GM19452 (cell line): ENCODE data around the gene UBE2I.

ENCODE experiments used
- ATAC-seq: cut with Tn5 transposase; IDR thresholded peaks from one replicate; pipeline ENCODE4 v1.9.1; 2021; ENCODE audit not compliant: unreplicated experiment

Gene UBE2I

GRCh38 chr16:1355591-1355990 lies 46.2 kb downstream of the UBE2I start:
- ATAC-seq, result no peak

GRCh38 chr16:1356061-1356900 lies 46.8 kb downstream of the UBE2I start:
- ATAC-seq, result no peak

DNA sequence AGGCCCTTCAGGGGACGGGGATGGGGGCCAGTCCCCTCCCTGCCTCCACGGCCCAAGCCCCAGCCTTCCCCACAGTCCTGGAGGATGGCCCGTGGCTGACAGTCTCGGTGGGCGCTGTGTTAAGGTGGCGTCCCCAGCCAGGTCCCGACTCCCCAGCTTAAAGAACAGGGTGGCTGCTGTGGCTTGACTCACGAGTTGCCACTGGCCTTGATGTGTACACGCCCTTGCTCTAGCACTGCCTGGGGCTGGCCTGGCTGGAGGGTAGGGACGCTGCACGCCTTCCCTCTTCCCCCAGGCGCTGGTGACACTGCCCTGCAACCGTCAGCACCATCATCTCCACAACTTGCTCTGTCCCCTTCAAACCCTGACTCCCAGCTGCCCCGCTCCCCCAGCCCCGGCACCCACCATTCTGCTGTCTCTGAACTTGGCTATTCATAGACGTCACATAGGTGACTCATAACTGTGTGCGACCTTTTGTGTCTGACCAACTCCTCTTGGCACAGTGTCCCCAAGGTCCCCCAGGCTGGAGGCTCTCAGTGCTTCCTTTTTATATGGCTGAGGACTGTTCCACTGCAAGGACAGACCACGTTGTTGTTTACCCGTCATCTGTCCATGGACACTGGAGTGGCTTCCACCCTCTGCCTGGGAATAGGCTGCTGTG lies 48.6 kb downstream of the UBE2I start:
- no peak for ATAC-seq

GRCh38 chr16:1361685-1362360 lies 52.4 kb downstream of the UBE2I start:
- ATAC-seq, result no peak

DNA sequence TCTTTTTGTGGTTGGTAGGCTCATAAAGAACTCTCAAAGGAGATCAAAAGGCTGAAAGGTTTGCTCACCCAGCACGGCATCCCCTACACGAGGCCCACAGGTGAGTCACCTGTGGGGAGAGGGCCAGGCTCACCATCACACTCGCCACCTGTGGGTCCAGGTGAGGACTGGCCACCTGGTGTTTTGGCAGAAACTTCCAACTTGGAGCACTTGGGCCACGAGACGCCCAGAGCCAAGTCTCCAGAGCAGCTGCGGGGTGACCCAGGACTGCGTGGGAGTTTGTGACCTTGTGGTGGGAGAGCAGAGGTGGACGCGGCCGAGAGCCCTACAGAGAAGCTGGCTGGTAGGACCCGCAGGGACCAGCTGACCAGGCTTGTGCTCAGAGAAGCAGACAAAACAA lies 53.4 kb downstream of the UBE2I start:
- ATAC-seq, result no peak

GRCh38 chr16:1363501-1364041 lies 54.1 kb downstream of the UBE2I start:
- ATAC-seq, result no peak

DNA sequence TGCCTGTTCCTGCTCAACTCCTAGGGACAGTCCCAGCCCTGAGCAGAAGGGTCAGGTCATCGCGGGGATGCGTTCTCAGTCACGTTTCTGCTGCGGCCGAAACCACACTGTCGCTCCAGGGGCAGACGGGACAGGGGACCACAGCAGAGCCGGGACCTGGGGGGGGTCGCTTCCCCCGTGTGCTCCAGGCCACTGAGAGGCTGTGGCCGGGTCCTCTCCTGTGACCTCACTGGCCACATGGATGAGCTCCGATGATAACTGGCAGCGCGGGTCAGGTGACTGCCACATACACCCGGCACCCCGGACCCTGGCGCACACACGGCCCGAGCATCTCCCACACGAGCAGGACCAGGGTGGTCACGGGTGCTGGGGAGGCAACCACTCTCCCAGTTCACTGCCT lies 55.1 kb downstream of the UBE2I start:
- no peak for ATAC-seq

DNA sequence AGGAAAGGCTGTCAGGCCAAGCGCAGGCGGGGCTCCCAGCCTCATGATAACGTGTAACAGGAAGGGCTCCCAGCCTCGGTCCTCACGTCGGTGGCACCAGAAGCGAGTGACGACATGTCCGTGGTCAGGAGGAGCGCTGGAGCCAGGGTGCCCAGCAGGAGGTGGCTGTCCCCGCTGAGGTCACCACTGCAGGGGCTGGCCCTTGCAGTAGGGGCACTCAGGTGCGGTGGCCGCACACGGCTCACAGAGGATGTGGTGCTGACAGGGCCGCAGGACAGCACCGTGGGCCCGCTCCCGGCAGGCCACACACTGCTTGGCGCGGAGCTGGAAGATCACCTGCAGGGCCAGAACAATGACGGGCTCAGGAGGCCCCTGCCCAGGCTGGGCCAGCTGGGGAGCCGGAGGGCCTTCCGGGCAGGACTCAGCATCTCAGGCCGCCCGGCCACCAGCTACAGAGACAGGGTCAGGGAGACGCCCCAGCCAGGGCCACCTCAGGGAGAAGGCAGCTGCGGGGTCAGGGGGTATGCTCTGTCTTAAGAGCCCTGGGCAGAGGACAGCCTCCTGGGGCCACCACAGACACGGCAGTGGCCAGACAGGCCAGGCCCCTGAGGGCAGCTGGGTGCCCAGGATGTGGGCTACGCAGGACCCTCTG lies 56.8 kb downstream of the UBE2I start:
- no peak for ATAC-seq

GRCh38 chr16:1366712-1367299 lies 57.4 kb downstream of the UBE2I start:
- ATAC-seq, result no peak

GRCh38 chr16:1367486-1368174 lies 58.2 kb downstream of the UBE2I start:
- no peak for ATAC-seq

DNA sequence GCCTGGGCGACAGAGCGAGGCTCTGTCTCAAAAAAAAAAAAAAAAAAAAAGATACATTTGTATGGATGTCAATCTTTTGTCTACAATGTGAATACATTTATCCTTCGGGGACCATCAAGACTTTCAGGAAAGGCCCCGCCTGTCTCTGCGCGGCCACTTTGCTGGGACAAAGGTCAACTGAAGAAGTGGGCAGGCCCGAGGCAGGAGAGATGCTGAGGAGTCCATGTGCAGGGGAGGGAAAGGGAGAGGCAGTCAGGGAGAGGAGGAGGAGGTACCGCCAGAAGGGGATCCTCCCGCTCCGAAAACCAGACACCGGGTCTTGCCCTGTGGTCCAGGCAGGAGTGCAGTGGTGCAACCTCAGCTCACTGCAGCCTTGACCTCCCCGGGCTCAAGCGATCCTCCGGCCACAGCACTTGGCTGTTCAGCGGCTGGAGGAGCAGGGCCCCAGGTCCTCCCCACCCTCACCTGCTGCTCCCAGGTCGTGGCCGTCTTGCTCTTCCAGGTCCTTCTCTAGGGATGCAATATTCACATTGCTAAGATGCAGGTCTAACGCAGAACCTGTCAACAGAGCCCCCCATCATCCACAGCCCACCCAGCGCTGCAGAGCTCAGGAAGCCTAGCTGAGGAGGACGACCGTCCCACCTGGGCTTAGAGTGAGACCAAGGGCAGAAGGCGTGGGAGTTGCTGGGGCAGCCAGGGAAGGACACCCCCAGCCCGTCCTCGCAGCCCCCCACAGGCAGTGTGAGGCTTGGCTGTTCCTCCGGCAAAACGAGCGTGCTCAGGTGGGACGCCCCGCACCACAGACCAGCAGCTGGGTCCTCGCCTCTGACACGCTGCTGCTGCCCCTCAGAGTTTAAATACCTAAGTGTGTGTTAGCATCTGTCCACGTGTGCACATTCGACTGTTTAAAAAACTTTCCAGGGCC lies 61.9 kb downstream of the UBE2I start:
- no peak for ATAC-seq

GRCh38 chr16:1372292-1372950 lies 63.0 kb downstream of the UBE2I start:
- ATAC-seq, result no peak

DNA sequence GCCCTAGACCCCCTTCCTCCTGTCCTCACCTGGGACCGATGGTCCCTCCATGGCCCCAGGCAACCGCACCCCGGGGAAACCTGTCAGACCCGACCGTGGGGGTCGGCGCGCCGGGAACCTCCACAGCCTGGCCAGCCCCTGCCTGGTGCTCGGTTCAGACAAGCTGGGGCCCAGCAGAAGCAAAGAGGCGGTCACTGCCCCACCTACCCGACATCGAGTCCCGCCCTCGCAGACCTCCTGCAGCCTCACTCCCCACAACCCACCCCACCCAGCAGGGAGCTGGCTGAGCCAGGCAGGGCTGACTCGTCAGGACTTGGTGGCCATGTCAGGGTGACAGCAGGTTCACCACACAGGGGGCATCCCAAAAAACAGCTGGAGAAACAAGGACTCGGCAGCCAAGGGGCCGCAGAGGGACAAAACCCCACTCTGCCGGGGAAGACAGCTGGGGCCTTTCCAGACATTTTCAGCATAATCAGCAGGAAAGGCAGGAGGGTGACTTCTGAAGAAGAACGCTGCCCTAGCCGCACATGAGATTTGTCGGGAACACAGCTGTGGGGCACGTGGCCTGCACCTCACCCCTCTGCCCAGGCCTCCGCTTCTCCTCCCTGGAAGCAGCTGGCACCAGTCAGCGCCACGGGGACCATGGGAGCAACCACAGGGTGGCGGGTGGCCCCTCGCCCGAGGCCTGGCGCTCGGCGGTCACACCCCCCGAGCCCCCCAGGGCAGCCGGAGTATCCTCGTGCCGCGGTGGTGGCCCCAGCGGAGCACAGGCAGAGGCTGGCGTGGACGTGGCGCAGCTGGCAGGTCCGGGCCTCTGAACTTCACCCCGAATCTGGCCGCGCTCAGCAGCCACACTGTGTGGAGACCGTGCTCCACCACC lies 65.2 kb downstream of the UBE2I start:
- no peak for ATAC-seq

DNA sequence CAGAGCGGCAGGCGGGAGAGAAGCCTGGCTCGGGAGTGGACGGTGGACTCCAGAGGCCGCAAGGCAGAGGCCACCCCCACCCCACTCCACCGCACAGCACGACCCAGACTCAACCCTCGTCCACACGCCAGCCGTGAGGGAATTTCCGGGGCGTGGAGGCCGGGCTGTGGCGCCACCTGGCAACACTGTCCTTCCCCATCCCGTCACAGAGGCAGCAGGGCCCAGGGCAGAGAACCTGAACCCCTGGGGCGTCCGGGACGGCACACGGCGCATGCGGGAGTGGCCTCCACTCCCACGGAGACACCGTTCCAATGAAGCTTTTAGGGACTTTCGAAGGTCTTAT lies 65.8 kb downstream of the UBE2I start:
- ATAC-seq, result no peak

DNA sequence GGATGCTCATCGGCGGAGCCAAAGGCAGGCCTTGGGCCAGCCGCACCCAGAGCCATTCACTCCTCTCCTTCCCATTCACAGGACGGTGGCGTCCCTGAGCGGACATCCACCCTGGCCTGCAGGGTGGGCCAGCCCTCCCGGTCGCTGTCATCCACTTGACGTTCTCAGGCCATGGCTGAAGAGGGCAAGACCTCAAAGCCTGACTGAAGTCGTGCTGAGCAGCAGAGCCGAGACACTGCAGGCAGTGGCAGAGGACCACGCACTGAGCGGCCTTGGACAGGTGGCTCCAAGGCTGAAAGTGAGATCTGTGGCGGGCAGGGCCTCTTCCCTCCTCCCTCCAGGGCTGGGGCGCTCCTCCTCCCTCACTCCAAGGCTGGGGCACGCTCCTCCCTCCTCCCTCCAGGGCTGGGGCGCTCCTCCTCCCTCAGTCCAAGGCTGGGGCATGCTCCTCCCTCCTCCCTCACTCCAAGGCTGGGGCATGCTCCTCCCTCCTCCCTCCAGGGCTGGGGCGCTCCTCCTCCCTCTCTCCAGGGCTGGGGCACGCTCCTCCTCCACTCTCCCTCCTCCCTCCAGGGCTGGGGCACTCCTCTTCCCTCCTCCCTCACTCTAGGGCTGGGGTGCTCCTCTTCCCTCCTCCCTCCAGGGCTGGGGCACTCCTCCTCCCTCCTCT lies 66.4 kb downstream of the UBE2I start:
- no peak for ATAC-seq
